Fibroblast of skin of right biceps (primary cell): Measurements from ENCODE around the gene FHL1.

Source experiments
- DNase-seq: peaks from one replicate; pipeline ENCODE4 v3.0.0-alpha.2; 2013

The FHL1 gene

DNA sequence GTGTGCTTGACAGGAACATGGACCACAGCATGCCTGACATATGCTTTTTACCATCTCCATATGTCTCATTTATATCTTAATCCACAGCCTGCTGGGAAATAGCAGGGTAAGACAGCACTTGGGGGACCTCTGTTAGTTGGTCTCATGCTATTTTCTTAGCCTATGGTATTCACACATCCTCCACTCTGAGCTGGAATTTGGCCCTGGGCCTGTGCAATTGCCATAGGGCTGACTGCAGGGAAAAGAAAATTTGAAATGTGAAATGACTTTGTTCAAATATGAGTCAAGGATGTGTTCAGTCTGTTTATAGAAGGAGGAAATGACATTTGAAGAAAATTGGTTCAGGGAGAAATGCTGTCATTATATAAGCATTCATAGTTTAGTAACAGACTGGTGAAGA lies 113.4 kb downstream of the FHL1 start:
- peak; percentile 97 for DNase-seq
